ENCODE results near the gene KIF5C.

Gene KIF5C

DNA sequence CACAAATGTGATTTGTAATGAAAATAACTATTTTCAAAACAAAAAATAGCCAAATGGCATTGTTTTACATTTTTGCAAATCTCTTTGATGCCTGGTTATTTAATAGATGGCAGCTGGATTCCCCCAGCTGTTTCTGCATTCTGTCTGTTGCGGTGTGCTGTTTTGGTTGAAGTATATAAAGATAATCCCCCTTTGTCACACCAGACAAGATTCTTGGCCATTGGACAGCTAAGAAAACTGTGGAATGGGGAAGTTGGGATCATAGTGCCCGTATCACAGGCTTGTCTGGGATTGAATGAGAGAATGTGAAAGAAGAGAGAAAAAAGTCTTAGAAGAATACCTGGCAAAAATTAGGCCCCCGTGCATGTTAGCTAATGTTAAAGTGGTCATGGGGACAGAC is 144.0 kb downstream of the KIF5C start:
- DNase-seq (ENCODE audit: low read depth), result no peak

DNA sequence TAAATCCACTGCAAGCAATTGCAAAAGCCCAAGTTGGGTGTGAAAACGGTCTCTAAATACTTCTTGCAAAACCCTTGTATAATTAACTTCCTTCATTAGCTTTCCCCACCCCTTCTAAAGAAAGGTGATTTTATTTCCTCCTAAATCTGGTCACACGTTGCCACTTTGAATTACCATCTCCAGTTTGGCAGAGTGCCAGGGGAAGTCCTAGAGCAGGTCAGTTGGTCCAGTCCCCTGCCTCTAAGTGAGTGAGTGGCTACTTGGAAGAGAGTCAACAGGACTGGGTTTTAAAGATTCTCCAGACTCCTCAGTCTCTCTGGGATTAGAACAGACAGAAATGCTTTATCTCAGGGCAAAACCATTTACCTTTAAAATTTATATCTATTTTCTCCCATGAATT is 144.7 kb downstream of the KIF5C start:
- DNase-seq (ENCODE audit: low read depth), result no peak

DNA sequence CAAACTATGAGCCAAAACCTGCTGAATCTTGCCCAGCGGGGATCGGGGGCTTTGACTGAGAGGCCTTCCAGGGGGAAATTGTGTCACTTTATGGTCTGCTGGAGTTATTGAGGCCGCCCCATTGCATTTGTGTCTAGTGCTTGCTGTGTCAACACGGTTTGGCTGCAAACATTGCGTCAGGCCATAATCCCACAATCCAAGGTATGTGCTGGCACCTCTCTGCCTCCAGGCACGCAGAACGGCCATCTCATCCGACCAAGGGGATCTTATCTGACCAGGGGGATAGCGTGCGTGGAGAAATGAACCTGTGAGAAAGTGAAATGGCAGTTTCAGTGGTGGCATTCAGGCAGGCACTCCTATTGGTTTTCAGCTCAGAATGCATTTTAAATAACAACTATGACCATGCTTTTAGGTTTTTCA is 145.4 kb downstream of the KIF5C start:
- no peak for DNase-seq (ENCODE audit: low read depth)

DNA sequence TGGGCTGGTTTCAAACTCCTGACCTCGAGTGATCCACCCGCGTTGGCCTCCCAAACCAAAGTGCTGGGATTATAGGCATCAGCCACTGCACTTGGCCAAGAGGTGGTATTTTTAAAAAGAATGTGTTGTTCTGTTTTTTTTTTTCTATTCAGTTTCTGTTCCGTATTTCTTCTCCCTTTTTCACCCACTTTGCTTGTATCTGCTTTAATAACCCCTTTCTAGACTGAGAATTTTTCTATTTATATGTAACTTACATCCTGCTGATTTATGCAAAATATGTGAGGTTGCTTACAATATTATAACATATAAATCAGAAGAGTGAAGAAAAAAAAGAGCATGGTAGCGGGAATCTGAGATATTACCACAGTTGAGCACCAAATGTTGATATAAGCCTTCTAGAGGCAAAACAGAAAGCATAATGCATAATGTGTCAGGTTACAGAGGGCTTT is 146.3 kb downstream of the KIF5C start:
- DNase-seq (ENCODE audit: low read depth), result no peak

DNA sequence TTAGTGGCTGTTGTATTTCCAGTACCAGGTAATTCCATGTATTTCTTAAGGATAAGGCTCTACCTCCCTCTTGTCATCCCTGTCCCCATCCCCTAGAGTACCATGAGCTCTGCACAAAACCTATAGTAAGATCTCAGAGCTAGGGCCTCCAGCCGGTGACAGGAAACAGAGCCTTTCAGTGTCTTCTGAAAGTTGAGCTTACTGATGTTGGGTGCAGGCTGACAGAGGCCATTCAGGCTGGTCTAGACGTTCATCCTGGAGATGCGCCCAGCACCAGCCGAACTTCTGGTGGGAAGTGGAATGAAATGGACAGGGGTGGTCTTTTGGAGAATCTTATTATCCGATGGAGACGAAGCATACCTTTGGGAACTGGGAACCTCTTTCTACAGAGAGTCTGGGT is 146.7 kb downstream of the KIF5C start:
- DNase-seq (ENCODE audit: low read depth), result no peak

DNA sequence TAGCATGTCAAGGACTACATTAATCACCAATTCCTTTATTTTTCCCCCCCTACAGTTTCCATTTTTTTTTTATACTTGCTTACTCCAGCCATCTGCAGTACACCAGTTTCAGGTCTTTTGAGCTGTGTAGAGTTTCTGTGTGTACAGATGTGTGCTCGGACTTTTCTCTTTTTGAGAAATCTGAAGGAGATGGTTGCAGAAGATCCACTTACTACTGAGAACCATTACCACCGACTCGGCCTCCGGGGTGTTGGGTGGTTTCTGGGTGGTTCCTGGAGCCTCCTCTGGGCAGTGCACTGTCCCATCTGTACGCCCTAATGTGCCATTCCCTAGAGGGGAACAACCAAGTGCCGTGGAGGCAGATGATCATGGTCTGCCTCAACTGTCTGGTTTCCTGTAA is 148.1 kb downstream of the KIF5C start:
- no peak for DNase-seq (ENCODE audit: low read depth)

GRCh38 chr2:149027590-149028250 is 152.7 kb downstream of the KIF5C start:
- no peak for DNase-seq (ENCODE audit: low read depth)

DNA sequence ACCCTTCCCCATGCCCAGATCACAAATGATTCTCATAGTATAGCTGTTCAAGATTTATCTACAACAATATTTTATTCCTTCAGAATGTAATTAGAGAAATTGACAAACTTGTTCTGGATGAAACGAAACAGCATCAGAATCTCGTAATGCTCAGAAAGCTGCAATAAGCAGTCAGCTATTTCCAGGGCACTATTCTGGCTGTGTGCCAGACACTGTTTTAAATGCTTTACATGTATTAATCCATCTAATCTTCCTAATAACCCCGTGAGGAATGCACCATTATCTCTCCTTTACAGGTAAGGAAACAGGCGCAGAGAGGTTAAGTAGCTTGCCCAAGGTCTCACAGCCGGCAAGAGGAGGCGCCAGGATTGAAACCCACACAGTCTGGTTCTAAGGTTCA is 153.3 kb downstream of the KIF5C start:
- no peak for DNase-seq (ENCODE audit: low read depth)

- DNase-seq (ENCODE audit: low read depth), result no peak
These were observed 153.9 kb downstream of the KIF5C start for GRCh38 chr2:149028891-149029290.

- DNase-seq (ENCODE audit: low read depth), result no peak
These were observed 154.4 kb downstream of the KIF5C start for GRCh38 chr2:149029307-149029965.

DNA sequence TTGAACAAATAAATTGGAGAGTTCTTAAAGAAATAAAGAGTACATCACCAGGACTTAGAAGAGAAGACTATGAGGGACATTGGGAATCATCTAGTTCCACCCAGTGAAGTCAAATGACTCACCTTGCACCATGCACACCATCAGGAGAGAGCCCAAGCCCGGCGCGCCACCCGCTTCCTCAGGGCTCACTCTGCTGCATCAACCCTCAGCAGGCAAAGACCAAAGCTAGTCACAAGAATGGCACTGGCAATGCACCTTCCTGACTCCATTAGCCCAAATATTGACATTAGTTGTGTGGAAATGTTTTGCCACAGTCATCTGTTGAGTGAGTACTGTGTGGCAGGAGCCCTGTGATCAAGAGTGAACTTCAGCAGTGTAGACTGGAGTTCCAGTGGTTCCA is 156.4 kb downstream of the KIF5C start:
- no peak for DNase-seq (ENCODE audit: low read depth)

- no peak for DNase-seq (ENCODE audit: low read depth)
These were observed 158.7 kb downstream of the KIF5C start for GRCh38 chr2:149033716-149034115.

GRCh38 chr2:149034406-149034805 is 159.4 kb downstream of the KIF5C start:
- DNase-seq (ENCODE audit: low read depth), result no peak

DNA sequence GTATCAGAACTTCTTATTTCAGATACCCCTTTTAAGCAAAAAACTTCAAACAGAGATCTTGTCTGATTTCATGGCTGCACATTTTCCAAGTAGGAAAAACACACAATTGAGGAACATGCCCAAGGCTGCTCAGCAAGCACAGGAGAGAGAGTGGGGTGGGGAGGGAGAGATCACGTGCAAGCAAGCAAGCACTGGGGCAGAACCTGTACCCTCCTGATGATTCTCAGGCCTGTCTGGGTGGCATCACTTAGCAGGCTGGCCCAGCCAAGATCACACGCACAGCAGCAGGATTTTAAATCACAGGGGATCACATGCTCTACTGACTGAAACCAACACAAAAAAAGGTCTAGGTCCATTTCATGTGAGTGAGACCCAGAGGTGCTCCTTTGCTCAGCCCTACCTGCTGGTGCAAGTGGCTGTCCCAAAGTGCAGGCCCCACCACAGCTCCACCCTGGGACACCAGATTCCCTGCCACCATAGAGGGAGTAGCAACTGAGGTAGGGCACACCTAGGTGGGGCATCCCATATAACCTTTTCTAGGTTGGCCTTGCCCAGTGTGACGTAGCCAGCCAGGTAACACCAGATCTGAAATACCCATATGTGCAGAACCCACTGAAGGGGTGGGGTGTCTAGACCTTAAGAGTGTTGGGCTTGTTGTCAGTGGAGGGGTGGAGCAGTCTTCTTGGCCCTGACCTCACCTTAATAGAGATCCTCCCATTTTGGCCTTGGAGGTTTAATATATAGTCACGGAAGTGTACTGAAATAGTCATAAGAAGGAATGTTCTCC is 161.7 kb downstream of the KIF5C start:
- no peak for DNase-seq (ENCODE audit: low read depth)

GRCh38 chr2:149037851-149038250 is 162.8 kb downstream of the KIF5C start:
- DNase-seq (ENCODE audit: low read depth), result no peak

GRCh38 chr2:149038442-149039212 is 163.6 kb downstream of the KIF5C start, which contains the start of gene LYPD6B:
TSS of gene LYPD6B (plus strand) at chr2:149038699. CDS start at chr2:149130949, 92,250 bp downstream.
- DNase-seq (ENCODE audit: low read depth), result no peak

DNA sequence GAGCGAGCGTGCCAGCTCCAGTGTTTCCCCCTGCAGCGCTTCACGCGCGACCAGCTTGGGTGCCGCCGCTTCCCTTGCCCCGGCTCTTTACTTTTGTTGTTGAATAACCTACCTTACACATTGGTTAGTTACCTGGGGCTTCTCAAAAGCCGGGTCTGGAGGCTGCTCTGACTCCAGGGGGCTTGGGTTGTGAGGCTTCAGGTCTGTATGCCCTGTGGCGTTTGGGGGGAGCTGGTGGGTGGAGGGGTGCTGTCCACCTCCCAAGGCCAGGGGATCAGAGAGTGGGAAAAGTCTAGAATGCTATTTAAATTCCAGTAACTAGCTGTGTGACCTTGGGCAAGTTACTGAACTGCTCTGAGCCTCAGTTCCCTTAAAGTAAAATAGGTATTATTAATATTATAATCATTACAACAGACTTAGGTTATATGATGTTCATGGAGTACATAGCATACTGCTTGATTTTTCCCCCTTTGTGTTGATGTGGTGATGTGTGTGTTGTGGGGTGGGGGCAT is 164.2 kb downstream of the KIF5C start:
- no peak for DNase-seq (ENCODE audit: low read depth)

DNA sequence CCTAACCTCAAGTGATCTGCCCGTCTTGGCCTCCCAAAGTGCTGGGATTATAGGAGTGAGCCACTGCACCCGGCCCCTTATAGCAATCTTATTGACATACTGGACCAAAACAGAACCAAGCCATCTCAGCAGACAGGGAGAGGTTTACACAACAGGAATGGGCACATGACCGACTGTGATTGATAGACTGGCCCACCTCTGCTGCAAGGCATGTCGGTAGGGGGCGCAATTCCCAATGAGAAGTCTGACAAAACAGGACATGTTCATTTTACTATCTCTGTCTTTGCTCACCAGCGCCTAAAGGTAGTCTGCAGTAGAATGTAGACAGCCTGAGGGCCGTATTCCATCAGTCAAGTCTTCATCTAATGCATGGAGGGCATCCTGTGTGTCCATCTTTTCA is 165.4 kb downstream of the KIF5C start:
- DNase-seq (ENCODE audit: low read depth), result no peak

GRCh38 chr2:149041482-149041881 is 166.5 kb downstream of the KIF5C start:
- no peak for DNase-seq (ENCODE audit: low read depth)

DNA sequence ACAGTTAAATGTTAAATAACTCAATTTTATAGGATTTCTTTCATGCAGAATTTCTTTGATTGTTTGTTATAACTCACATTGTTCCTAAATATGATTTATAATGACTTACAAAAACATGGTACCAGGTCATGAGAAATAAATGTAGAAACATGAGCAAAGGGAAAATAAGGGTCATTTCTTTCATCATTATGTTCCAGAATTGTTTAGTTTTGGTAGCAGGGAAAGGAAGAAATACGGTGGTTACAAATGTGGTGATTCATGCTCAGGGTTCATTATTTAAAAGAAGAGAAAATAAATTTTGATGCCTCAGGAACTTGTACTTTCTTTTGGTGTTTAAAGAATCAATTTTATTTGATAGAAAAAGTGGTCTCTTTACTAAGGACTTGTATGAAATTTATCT is 167.9 kb downstream of the KIF5C start:
- DNase-seq (ENCODE audit: low read depth), result no peak

- no peak for DNase-seq (ENCODE audit: low read depth)
These were observed 169.5 kb downstream of the KIF5C start for GRCh38 chr2:149044500-149044899.

GRCh38 chr2:149047118-149047517 is 172.1 kb downstream of the KIF5C start:
- no peak for DNase-seq (ENCODE audit: low read depth)

Data from non-pigmented ciliary epithelial cell (primary cell).